Activated naive CD8-positive, alpha-beta T cell (primary cell): ENCODE measurements around the gene RPTOR.

Experiments used
- H3K27ac Mint-ChIP-seq: one replicate; pipeline ENCODE4 v1.8.0; 2021; ENCODE audit warnings: mixed read lengths
- H3K27me3 Mint-ChIP-seq: one replicate; pipeline ENCODE4 v1.8.0; 2021; ENCODE audit warnings: mixed read lengths
- H3K36me3 Mint-ChIP-seq: one replicate; pipeline ENCODE4 v1.8.0; 2021; ENCODE audit warnings: mixed read lengths
- H3K4me1 Mint-ChIP-seq: one replicate; pipeline ENCODE4 v1.8.0; 2021; ENCODE audit warnings: low read depth, mixed read lengths
- H3K4me3 Mint-ChIP-seq: one replicate; pipeline ENCODE4 v1.8.0; 2021; ENCODE audit warnings: mild to moderate bottlenecking, mixed read lengths
- H3K9me3 Mint-ChIP-seq: one replicate; pipeline ENCODE4 v1.8.0; 2021; ENCODE audit warnings: low read depth, mixed read lengths

RPTOR gene

GRCh38 chr17:80940171-80941123 lies 395.8 kb downstream of the RPTOR start:
- no peaks in the 10 kb centered on the region for H3K9me3 Mint-ChIP-seq
- no peak overlapping the region for H3K4me3 Mint-ChIP-seq
- H3K4me1 Mint-ChIP-seq = peaks cover 31% of the 10 kb centered on the region
- H3K27me3 Mint-ChIP-seq = no peaks in the 10 kb centered on the region
- no peak overlapping the region for H3K27ac Mint-ChIP-seq
- H3K36me3 Mint-ChIP-seq = peaks cover 2% of the 10 kb centered on the region

GRCh38 chr17:80941171-80941570 lies 396.5 kb downstream of the RPTOR start:
- Mint-ChIP-seq H3K4me3 (no peak overlapping the region), H3K9me3 (no peaks in the 10 kb centered on the region), H3K27me3 (no peaks in the 10 kb centered on the region), H3K4me1 (peaks cover 27% of the 10 kb centered on the region), H3K36me3 (peaks cover 5% of the 10 kb centered on the region), H3K27ac (no peak overlapping the region)

DNA sequence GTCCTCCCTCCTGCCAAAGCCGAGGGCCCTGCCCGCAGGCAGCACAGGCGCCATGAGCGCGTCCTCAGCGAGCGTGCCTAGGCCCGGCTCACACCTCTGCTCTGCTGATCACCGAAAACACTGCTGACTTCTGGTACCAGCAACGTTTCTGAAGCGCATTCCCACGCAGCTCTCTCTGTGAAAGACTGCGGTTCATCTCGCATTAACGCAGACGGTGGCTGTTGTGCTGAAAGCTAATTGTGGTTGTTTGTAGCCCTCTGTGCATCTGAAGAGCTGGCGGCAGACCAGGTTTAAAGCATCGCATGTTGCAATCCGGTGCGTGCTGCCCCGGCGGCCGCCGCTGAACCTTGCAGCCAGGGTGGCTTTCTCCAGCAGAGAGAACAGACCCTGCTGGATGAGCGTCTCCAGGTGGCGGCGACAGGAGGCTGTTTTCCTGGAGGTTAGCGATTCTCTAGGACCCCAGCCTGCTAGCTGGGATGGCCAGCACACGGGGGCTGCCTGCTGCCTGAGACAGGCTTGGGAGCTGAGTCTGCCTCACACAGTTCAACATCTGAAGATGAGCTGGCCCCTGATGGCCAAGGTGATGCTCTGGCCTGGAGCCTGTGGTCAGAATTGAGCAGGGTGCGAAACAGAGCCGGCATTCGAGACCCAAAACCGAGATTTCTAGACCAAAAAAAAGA lies 397.2 kb downstream of the RPTOR start:
- no peaks in the 10 kb centered on the region for H3K27me3 Mint-ChIP-seq
- no peak overlapping the region for H3K4me3 Mint-ChIP-seq
- peaks cover 10% of the 10 kb centered on the region for H3K36me3 Mint-ChIP-seq
- peaks cover 27% of the 10 kb centered on the region for H3K4me1 Mint-ChIP-seq
- no peak overlapping the region for H3K27ac Mint-ChIP-seq
- no peaks in the 10 kb centered on the region for H3K9me3 Mint-ChIP-seq

DNA sequence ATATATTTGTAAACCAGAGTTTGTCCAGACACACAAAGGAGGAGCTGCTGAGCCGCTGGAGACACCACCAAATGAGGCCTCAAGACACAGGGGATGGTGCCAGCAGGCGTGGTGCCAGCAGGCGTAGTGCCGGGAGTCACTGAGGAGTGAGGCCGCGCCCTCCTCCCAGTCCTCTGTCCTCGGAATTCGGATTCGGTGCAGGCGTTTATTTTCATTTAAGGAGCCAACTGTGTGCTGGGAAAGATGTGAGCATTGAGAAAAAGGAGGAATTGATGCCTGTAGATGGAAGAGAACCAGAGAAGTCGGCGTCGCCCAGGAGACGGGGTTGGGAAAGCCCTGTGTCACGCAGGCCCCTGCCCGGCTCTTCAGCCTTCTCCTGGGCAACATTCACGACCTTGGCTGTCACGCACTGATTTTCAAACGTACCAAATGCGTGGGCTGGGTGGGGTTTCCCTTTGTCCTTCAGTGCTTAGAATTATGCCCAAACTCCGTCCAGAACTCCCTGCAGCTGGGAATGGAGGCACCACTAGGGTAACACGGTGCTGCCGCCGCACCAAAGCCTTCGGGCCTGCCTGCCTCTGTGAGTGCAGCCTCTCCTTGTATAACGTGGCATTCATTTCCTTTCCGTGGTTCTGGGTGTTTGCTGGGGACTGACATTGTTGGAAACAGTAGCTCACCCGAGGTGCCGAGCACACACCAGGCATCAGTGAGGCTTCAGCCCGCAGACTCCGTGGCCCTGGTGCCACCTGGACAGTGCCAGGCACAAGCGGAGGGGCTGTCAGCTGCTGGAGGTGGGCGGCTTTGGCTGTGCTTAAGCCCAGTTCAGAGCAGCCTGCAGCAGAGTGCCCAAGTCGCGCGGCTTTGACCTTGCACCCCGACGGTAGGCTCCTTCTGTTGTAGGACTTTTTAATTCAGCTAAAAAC lies 398.0 kb downstream of the RPTOR start:
- Mint-ChIP-seq H3K4me3 (no peak overlapping the region), H3K27ac (no peak overlapping the region), H3K27me3 (no peaks in the 10 kb centered on the region), H3K9me3 (no peaks in the 10 kb centered on the region), H3K4me1 (peaks cover 20% of the 10 kb centered on the region), H3K36me3 (peaks cover 12% of the 10 kb centered on the region)

- H3K9me3 Mint-ChIP-seq = no peaks in the 10 kb centered on the region
- H3K27me3 Mint-ChIP-seq = no peaks in the 10 kb centered on the region
- no peak overlapping the region for H3K4me3 Mint-ChIP-seq
- H3K36me3 Mint-ChIP-seq = peaks cover 10% of the 10 kb centered on the region
- H3K27ac Mint-ChIP-seq = no peak overlapping the region
- peaks cover 11% of the 10 kb centered on the region for H3K4me1 Mint-ChIP-seq
Measured at GRCh38 chr17:80943346-80944145, 398.9 kb downstream of the RPTOR start.

GRCh38 chr17:80944326-80944725 lies 399.7 kb downstream of the RPTOR start:
- H3K9me3 Mint-ChIP-seq = no peaks in the 10 kb centered on the region
- H3K36me3 Mint-ChIP-seq = peaks cover 10% of the 10 kb centered on the region
- no peak overlapping the region for H3K27ac Mint-ChIP-seq
- no peak overlapping the region for H3K4me3 Mint-ChIP-seq
- H3K4me1 Mint-ChIP-seq = peaks cover 4% of the 10 kb centered on the region
- H3K27me3 Mint-ChIP-seq = no peaks in the 10 kb centered on the region

DNA sequence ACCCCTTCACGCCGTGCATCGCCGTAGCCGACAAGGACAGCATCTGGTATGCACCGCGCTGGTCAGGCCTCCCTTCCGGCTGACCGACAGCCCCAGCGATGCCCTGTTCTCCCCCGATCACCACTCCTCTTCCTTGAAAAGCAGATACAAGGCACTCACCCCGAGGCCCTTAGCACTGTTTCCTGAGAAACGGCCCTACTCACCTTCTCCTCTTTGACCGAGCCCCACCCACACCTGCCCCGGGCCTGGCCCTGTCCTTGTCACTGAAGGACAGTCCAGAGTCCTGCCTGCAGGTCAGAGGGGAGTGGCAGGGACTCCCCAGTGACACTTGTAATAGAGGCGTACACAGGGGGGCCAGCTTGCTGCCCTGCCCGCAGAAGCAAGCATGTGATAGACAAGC lies 401.1 kb downstream of the RPTOR start:
- Mint-ChIP-seq H3K27me3 (no peaks in the 10 kb centered on the region), H3K9me3 (no peaks in the 10 kb centered on the region), H3K4me3 (no peak overlapping the region)

DNA sequence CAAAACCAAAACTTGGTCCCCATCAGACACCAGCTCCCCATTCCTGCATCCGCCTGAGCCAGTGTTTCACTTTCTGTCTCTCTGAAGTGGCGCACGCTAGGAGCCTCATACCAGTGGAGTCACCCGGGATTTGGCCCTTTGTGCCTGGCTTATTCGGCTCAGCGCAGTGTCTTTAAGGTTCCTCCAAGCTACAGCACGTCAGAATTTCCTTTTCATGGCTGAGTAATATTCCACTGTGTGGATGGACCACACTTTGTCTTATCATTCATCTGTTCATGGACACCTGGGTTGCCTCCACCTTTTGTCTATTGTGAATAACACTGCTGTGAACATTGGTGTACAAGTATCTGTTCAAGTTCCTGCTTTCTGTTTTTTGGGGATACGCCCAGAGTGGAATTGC lies 401.8 kb downstream of the RPTOR start:
- H3K27me3 Mint-ChIP-seq = no peaks in the 10 kb centered on the region
- H3K9me3 Mint-ChIP-seq = no peaks in the 10 kb centered on the region
- H3K27ac Mint-ChIP-seq = no peak overlapping the region
- peaks cover 10% of the 10 kb centered on the region for H3K36me3 Mint-ChIP-seq
- no peaks in the 10 kb centered on the region for H3K4me1 Mint-ChIP-seq
- H3K4me3 Mint-ChIP-seq = no peak overlapping the region

More for the DNA sequence above, 401.1 kb downstream of the RPTOR start:
- Mint-ChIP-seq H3K36me3 (peaks cover 10% of the 10 kb centered on the region), H3K4me1 (no peaks in the 10 kb centered on the region), H3K27ac (no peak overlapping the region)

- H3K27ac Mint-ChIP-seq = no peak overlapping the region
- H3K4me1 Mint-ChIP-seq = no peaks in the 10 kb centered on the region
- no peaks in the 10 kb centered on the region for H3K27me3 Mint-ChIP-seq
- peaks cover 10% of the 10 kb centered on the region for H3K36me3 Mint-ChIP-seq
- H3K4me3 Mint-ChIP-seq = no peak overlapping the region
- no peaks in the 10 kb centered on the region for H3K9me3 Mint-ChIP-seq
Measured at GRCh38 chr17:80947200-80947940, 402.7 kb downstream of the RPTOR start.

DNA sequence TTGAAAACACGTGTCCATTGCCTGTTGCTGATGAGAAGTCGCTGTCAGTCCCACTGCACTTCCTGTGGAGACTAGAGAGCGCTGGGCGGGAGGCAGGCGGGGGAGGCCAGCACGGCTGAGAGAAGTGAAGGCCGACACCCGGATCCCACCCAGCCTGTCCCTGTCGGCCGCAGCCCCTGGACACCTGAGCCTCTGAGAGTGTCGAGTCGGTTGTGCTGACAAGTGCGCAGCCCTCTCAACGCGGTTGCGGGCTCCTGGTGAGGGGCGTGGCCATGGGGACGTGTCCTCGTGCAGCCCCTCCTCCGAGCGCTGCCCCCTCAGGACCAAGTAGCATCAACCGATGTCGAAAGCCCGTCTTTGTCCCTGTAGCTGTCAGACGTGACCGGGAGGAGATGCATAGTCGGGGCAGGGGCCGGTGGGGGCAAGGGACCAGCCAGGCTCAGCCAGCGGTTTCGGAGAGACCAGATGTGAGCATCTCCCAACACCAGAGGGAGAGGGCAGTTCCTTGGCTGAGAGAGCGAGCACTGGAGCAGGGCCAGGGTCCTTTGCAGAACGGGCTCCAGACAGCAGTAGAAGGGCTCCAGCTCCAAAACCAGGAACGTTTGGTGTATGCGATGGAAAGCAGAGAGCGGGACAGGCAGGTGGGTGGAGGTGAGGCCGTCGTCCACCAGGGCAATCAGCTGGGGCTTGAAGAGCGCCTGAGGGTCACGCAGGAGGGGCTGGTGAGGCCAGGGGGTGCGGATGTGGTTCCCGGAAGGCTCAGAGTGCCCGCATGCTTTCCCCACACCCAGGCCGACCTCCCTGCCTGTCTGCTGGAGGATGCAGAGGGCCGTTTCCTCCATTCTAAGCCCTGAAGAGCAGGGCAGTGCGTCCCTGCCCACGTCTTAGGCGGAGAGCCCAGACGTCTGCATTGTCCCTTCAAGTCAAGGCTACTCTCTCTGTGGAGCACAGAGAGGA lies 403.7 kb downstream of the RPTOR start:
- Mint-ChIP-seq H3K27ac (no peak overlapping the region), H3K4me3 (no peak overlapping the region)

DNA sequence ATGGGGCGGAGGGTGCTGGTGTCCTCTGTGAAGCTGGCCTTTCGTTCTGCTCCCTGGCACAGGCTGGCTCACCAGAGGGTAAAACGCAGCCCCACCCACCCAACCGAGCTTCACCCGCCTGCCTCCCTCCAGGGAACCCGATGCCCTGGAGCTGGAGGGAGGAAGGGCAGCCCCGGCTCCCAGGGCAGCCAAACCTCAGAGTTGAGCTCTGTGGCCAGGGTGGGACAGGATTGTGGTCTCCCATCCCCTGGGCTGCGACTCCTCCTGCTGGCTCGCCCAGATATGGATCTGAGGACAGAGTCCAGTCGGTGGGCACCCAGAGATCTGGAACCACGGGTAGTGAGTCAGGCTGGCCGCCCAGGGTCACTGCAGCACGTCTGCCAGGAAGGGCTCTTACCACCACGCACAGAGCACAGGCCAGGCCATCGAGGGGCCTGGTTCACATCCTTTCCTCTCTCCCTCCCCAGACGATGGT lies 404.4 kb downstream of the RPTOR start:
- H3K27ac Mint-ChIP-seq = no peak overlapping the region
- H3K4me3 Mint-ChIP-seq = no peak overlapping the region
- no peaks in the 10 kb centered on the region for H3K4me1 Mint-ChIP-seq
- H3K36me3 Mint-ChIP-seq = peaks cover 10% of the 10 kb centered on the region
- no peaks in the 10 kb centered on the region for H3K27me3 Mint-ChIP-seq
- H3K9me3 Mint-ChIP-seq = no peaks in the 10 kb centered on the region

More for the DNA sequence above, 403.7 kb downstream of the RPTOR start:
- Mint-ChIP-seq H3K27me3 (no peaks in the 10 kb centered on the region), H3K36me3 (peaks cover 10% of the 10 kb centered on the region), H3K4me1 (no peaks in the 10 kb centered on the region), H3K9me3 (no peaks in the 10 kb centered on the region)

GRCh38 chr17:80949451-80950421 lies 405.1 kb downstream of the RPTOR start:
- H3K4me1 Mint-ChIP-seq = no peaks in the 10 kb centered on the region
- no peaks in the 10 kb centered on the region for H3K9me3 Mint-ChIP-seq
- H3K27ac Mint-ChIP-seq = no peak overlapping the region
- H3K36me3 Mint-ChIP-seq = peaks cover 10% of the 10 kb centered on the region
- no peaks in the 10 kb centered on the region for H3K27me3 Mint-ChIP-seq
- H3K4me3 Mint-ChIP-seq = no peak overlapping the region
